ENCODE measurements around the gene ALKBH5.

GRCh38 chr17:18144261-18144660 is 39.4 kb upstream of the ALKBH5 start:
- TF ChIP-seq CTCF (IDR thresholded peaks at IDR 0.05) (no peak), POLR2A (IDR thresholded peaks at IDR 0.05) (no peak)
